ENCODE data around the gene SPP1. TPM values are rescaled to one million over a fixed set of nuclear protein-coding genes. Genes with fewer than 3 reads are reported as not detected.
"Not testable (repeated sequence)": the region's sequence is repeated elsewhere in the genome, so short reads cannot be mapped to it uniquely, and the experiment has no call there.

The SPP1 gene
- total RNA-seq, 4 donors from 2014 or later: 1.9 to 57.0 (median 7.4) TPM

GRCh38 chr4:87934157-87934704, 41.3 kb upstream of the SPP1 start:
- intact Hi-C loops (cut with DNase I; ENCODE audit: low total_unique reads): no loop called here
- 93 to 94% methylated on average over 2 of the region's 2 CpGs for WGBS, 2 donors
- no peak overlapping the region for H3K4me3 ChIP-seq (ENCODE audit: low read depth, poor library complexity, severe bottlenecking)
- DNase-seq (ENCODE audit: low spot score in 2 of 2): no peak
- TF ChIP-seq POLR2A (IDR thresholded peaks at IDR 0.05): no peak

- H3K4me3 ChIP-seq (ENCODE audit: low read depth, poor library complexity, severe bottlenecking): no peak overlapping the region
- DNase-seq (ENCODE audit: low spot score in 2 of 2): no peak
- no peak for TF ChIP-seq POLR2A (IDR thresholded peaks at IDR 0.05)
- TF ChIP-seq CTCF (IDR thresholded peaks at IDR 0.05): no peak
- 43 to 70% methylated on average over 2 of the region's 2 CpGs for WGBS, 2 donors
- intact Hi-C loops (cut with DNase I; ENCODE audit: low total_unique reads): no loop called here
Measured at GRCh38 chr4:87934973-87935372, 40.5 kb upstream of the SPP1 start.

- DNase-seq (ENCODE audit: low spot score in 2 of 2); intact Hi-C loops (cut with DNase I; ENCODE audit: low total_unique reads); H3K4me3 ChIP-seq (ENCODE audit: low read depth, poor library complexity, severe bottlenecking): not testable (repeated sequence)
- 78 to 90% methylated on average over 7 to 9 of the region's 9 CpGs for WGBS, 2 donors
Measured at GRCh38 chr4:87935954-87936353, 39.6 kb upstream of the SPP1 start.

- DNase-seq (ENCODE audit: low spot score in 2 of 2): no peak
- intact Hi-C loops (cut with DNase I; ENCODE audit: low total_unique reads): loop anchor here (1.0 kb wide), 1 partner anchor 11 kb away; no protein-coding TSS in a partner anchor
- no peak overlapping the region for H3K4me3 ChIP-seq (ENCODE audit: low read depth, poor library complexity, severe bottlenecking)
- TF ChIP-seq CTCF (IDR thresholded peaks at IDR 0.05) (no peak), POLR2A (IDR thresholded peaks at IDR 0.05) (no peak)
- WGBS, 2 donors: 78 to 85% methylated on average over 1 of the region's 1 CpG
Measured at GRCh38 chr4:87937523-87937922, 38.0 kb upstream of the SPP1 start.

GRCh38 chr4:87938746-87939145, 36.8 kb upstream of the SPP1 start:
- no peak overlapping the region for H3K4me3 ChIP-seq (ENCODE audit: low read depth, poor library complexity, severe bottlenecking)
- no peak for DNase-seq (ENCODE audit: low spot score in 2 of 2)
- TF ChIP-seq POLR2A (IDR thresholded peaks at IDR 0.05) (no peak), CTCF (IDR thresholded peaks at IDR 0.05) (no peak)
- intact Hi-C loops (cut with DNase I; ENCODE audit: low total_unique reads): no loop called here

- no peak overlapping the region for H3K4me3 ChIP-seq (ENCODE audit: low read depth, poor library complexity, severe bottlenecking)
- WGBS, 2 donors: 62 to 67% methylated on average over 2 of the region's 2 CpGs
- TF ChIP-seq POLR2A (IDR thresholded peaks at IDR 0.05) (no peak), CTCF (IDR thresholded peaks at IDR 0.05) (no peak)
- no peak for DNase-seq (ENCODE audit: low spot score in 2 of 2)
- intact Hi-C loops (cut with DNase I; ENCODE audit: low total_unique reads): no loop called here
Measured at GRCh38 chr4:87939978-87940690, 35.4 kb upstream of the SPP1 start.

- DNase-seq (ENCODE audit: low spot score in 2 of 2); H3K4me3 ChIP-seq (ENCODE audit: low read depth, poor library complexity, severe bottlenecking); intact Hi-C loops (cut with DNase I; ENCODE audit: low total_unique reads): not testable (repeated sequence)
- 88 to 90% methylated on average over 2 of the region's 2 CpGs for WGBS, 2 donors
Measured at GRCh38 chr4:87940809-87941208, 34.7 kb upstream of the SPP1 start.
